IMR-90 (cell line): Measurements from ENCODE around the gene NCKAP5. TPM values are rescaled to one million over a fixed set of nuclear protein-coding genes. Genes with fewer than 3 reads are reported as not detected.

ENCODE experiments used
- ATAC-seq: fragments of 200-7000 bp; cut with Tn5 transposase; 2 replicates; pipeline ENCODE4 v1.9.1; 2020; ENCODE audit warnings: low read depth, mild to moderate bottlenecking, moderate library complexity
- BruUV-seq: library from RNA; stranded (reverse); fragments of 400-500 nt; replicated peaks from 2 replicates; lab custom pipeline; 2021; lab: Mats Ljungman, UMichigan
- CTCF ChIA-PET: fragments of 300-600 bp; formaldehyde crosslinking; extraction: SDS; loops from one replicate; lab custom pipeline; 2021; ENCODE audit warnings: antibody characterized with exemption; lab: Yijun Ruan, JAX
- POLR2A ChIA-PET: fragments of 300-600 bp; sonication (Branson Sonifier 250); formaldehyde crosslinking; loops from one replicate; lab custom pipeline; 2022; ENCODE audit warnings: antibody characterized with exemption; ENCODE audit not compliant: unreplicated experiment; lab: Charles Lee
- DNase-seq: peaks from one replicate; pipeline ENCODE4 v3.0.0; 2013
- H2AFZ ChIP-seq: replicated peaks from 2 replicates; pipeline ENCODE3; 2013; ENCODE audit warnings: low read length, mild to moderate bottlenecking; ENCODE audit not compliant: poor library complexity
- H2AK5ac ChIP-seq: 2 replicates; pipeline ENCODE4 v1.6.1; 2013; ENCODE audit warnings: low read depth, low read length, inconsistent platforms
- H2AK9ac ChIP-seq: replicated peaks from 2 replicates; pipeline ENCODE3; 2013; ENCODE audit warnings: mild to moderate bottlenecking, low read depth, low read length, moderate library complexity; ENCODE audit not compliant: poor library complexity
- H2BK120ac ChIP-seq: 2 replicates; pipeline ENCODE4 v1.6.1; 2013; ENCODE audit warnings: low read depth, low read length, inconsistent platforms
- H2BK15ac ChIP-seq: 3 replicates; pipeline ENCODE4 v1.6.1; 2013; ENCODE audit warnings: low read depth, low read length, inconsistent platforms
- H2BK20ac ChIP-seq: 2 replicates; pipeline ENCODE4 v1.6.1; 2013; ENCODE audit warnings: low read depth, mild to moderate bottlenecking, inconsistent platforms, low read length, moderate library complexity
- H2BK5ac ChIP-seq: 2 replicates; pipeline ENCODE4 v1.6.1; 2013; ENCODE audit warnings: mild to moderate bottlenecking, low read depth, low read length, inconsistent platforms; ENCODE audit not compliant: poor library complexity, severe bottlenecking
- H3K14ac ChIP-seq: replicated peaks from 2 replicates; pipeline ENCODE4 v1.6.1; 2013; ENCODE audit warnings: low read depth, low read length, inconsistent platforms
- H3K18ac ChIP-seq: 2 replicates; pipeline ENCODE4 v1.6.1; 2013; ENCODE audit warnings: low read depth, low read length, control low read depth
- H3K23ac ChIP-seq: 2 replicates; pipeline ENCODE4 v1.6.1; 2013; ENCODE audit warnings: low read depth, low read length, inconsistent platforms
- H3K27ac ChIP-seq: 2 replicates; pipeline ENCODE4 v1.5.1; 2013; ENCODE audit warnings: mild to moderate bottlenecking, control low read depth, low read length; ENCODE audit not compliant: insufficient read depth
- H3K27me3 ChIP-seq: 2 replicates; pipeline ENCODE4 v1.6.1; 2013; ENCODE audit warnings: low read length; ENCODE audit not compliant: control insufficient read depth, insufficient read depth
- H3K36me3 ChIP-seq: 2 replicates; pipeline ENCODE4 v1.6.1; 2013; ENCODE audit warnings: low read length, mixed read lengths; ENCODE audit not compliant: control insufficient read depth, insufficient read depth
- H3K4ac ChIP-seq: 2 replicates; pipeline ENCODE4 v1.6.1; 2013; ENCODE audit warnings: low read depth, low read length, inconsistent platforms
- H3K4me1 ChIP-seq: 2 replicates; pipeline ENCODE4 v1.6.1; 2013; ENCODE audit warnings: low read length, mixed read lengths; ENCODE audit not compliant: control insufficient read depth, insufficient read depth
- H3K4me2 ChIP-seq: 2 replicates; pipeline ENCODE4 v1.6.1; 2013; ENCODE audit warnings: low read depth, mild to moderate bottlenecking, control low read depth, low read length, moderate library complexity
- H3K4me3 ChIP-seq: 2 replicates; pipeline ENCODE4 v1.5.1; 2013; ENCODE audit warnings: low read depth, mild to moderate bottlenecking, control low read depth, low read length, moderate library complexity; ENCODE audit not compliant: insufficient read depth
- H3K56ac ChIP-seq: 2 replicates; pipeline ENCODE4 v1.6.1; 2013; ENCODE audit warnings: low read length, inconsistent platforms; ENCODE audit not compliant: insufficient read depth; ENCODE audit errors: extremely low read depth
- H3K79me1 ChIP-seq, 2 experiments: 2 replicates each; pipeline ENCODE4 v1.6.1; 2013; ENCODE audit warnings: low read length in 2 of 2, inconsistent platforms in 1 of 2, low read depth in 1 of 2
- H3K9ac ChIP-seq: 2 replicates; pipeline ENCODE4 v1.6.1; 2013; ENCODE audit warnings: low read depth, low read length, control low read depth
- H3K9me1 ChIP-seq: 2 replicates; pipeline ENCODE4 v1.6.1; 2013; ENCODE audit warnings: low read length, inconsistent platforms; ENCODE audit not compliant: insufficient read depth
- H3K9me3 ChIP-seq: 2 replicates; pipeline ENCODE4 v1.6.1; 2013; ENCODE audit warnings: low read length; ENCODE audit not compliant: control insufficient read depth, insufficient read depth
- H4K20me1 ChIP-seq: 2 replicates; pipeline ENCODE4 v1.6.1; 2013; ENCODE audit warnings: low read length, inconsistent platforms; ENCODE audit not compliant: insufficient read depth
- H4K5ac ChIP-seq: 2 replicates; pipeline ENCODE4 v1.6.1; 2013; ENCODE audit warnings: mild to moderate bottlenecking, low read depth, low read length, control low read depth
- H4K8ac ChIP-seq, 2 experiments: 2 replicates each; pipeline ENCODE4 v1.6.1; 2013; ENCODE audit warnings: low read depth in 2 of 2, low read length in 2 of 2, control low read depth in 1 of 2, inconsistent platforms in 1 of 2
- H4K91ac ChIP-seq: 2 replicates; pipeline ENCODE4 v1.6.1; 2013; ENCODE audit warnings: low read depth, low read length, inconsistent platforms; ENCODE audit not compliant: insufficient read depth
- CEBPB ChIP-seq: IDR thresholded peaks from 2 replicates; pipeline ENCODE4 v1.6.1; 2012; ENCODE audit warnings: low read depth, low read length, improper control_type of control experiment
- FOS ChIP-seq: fragments of 150-350 bp; IDR thresholded peaks from 2 replicates; pipeline ENCODE4 v1.6.1; 2016; ENCODE audit warnings: low read depth, low read length
- MAFK ChIP-seq: IDR thresholded peaks from 2 replicates; pipeline ENCODE4 v1.6.1; 2012; ENCODE audit warnings: low read depth, low read length, improper control_type of control experiment
- MAZ ChIP-seq: IDR thresholded peaks from 2 replicates; pipeline ENCODE4 v1.6.1; 2012; ENCODE audit warnings: low read depth, mild to moderate bottlenecking, low read length, improper control_type of control experiment, moderate library complexity, borderline replicate concordance
- NFE2L2 ChIP-seq: fragments of 150-350 bp; IDR thresholded peaks from 2 replicates; pipeline ENCODE4 v1.6.1; 2016; ENCODE audit warnings: low read depth, mild to moderate bottlenecking, low read length
- RAD21 ChIP-seq: IDR thresholded peaks from 2 replicates; pipeline ENCODE4 v1.6.1; 2012; ENCODE audit warnings: low read length, improper control_type of control experiment
- RCOR1 ChIP-seq: IDR thresholded peaks from 2 replicates; pipeline ENCODE4 v1.6.1; 2012; ENCODE audit warnings: mild to moderate bottlenecking, low read length, improper control_type of control experiment; ENCODE audit not compliant: insufficient replicate concordance
- RFX5 ChIP-seq: IDR thresholded peaks from 2 replicates; pipeline ENCODE4 v1.8.0; 2012; ENCODE audit warnings: low read depth, mild to moderate bottlenecking, low read length, moderate library complexity
- WGBS, 2 experiments: methylation state at CpG; one replicate each; pipeline versions ENCODE4 v1.1.5 to v1.1.7; 2013; ENCODE audit warnings: missing lambda C conversion rate in 2 of 2; ENCODE audit not compliant: insufficient read length in 1 of 2; ENCODE audit errors: extremely low coverage in 2 of 2; 5-methylcytosine and 5-hydroxymethylcytosine counted together
- dilution Hi-C: fragments of 300-500 bp; cut with HindIII; formaldehyde crosslinking; loops from one replicate; pipeline ENCODE4 v1.14.3; 2018; ENCODE audit warnings: low sequenced_read_pairs; ENCODE audit not compliant: unreplicated experiment
- in situ Hi-C: fragments of 300-500 bp; cut with MboI; formaldehyde crosslinking; loops from 3 replicates; pipeline ENCODE4 v1.14.3; 2019; ENCODE audit warnings: low sequenced_read_pairs, inconsistent platforms, mixed read lengths
- intact Hi-C: fragments of 100-400 bp; cut with micrococcal nuclease; formaldehyde crosslinking; loops from 2 replicates; pipeline ENCODE4 v1.10.0; 2022
- polyA plus RNA-seq, 3 experiments: library from polyadenylated mRNA; depleted of rRNA; stranded (reverse); fragments of >200 nt; gene quantifications; 2 replicates each; pipeline ENCODE4 v1.2.3, GENCODE V29; 2012; ENCODE audit warnings: low replicate concordance in 1 of 3
- total RNA-seq: library from RNA; depleted of rRNA; stranded (reverse); fragments of >200 nt; gene quantifications from 2 replicates; pipeline ENCODE4 v1.2.3, GENCODE V29; 2012
- TF ChIP-seq, protein P1 (sequence below): fragments of 150-350 bp; IDR thresholded peaks from 2 replicates; pipeline ENCODE4 v1.6.1; 2016; ENCODE audit warnings: low read depth, mild to moderate bottlenecking, low read length, moderate library complexity, borderline replicate concordance
- TF ChIP-seq, protein P2 (sequence below): conservative IDR thresholded peaks from 2 replicates; pipeline ENCODE4 v1.5.1; 2012; ENCODE audit warnings: mild to moderate bottlenecking, low read depth, low read length, improper control_type of control experiment

Gene NCKAP5
- total and polyA plus RNA-seq, 2 of the 4 experiments (the other 2 are of a cell fraction): 2.7 to 3.9 TPM

DNA sequence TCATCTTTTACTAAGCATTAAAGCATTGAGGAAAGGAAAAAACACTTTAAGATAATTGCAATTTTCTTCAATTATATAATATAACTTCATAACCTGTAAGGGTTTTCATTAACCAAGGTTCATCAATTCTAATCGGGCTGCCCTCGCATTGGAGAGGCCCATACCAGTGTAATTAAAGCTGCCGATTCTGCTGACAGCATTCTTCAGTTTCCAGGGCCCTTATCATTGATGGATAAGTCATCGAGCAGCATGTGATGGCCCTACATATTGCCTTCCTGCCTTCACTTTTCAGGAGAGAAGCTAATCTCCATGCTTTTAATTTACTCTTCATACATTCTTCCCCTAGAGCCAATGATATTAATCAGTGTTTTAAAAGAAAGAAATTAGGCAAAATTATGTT, 92.0 kb downstream of the NCKAP5 start:
- Histone ChIP-seq H2AK9ac (no peak overlapping the region), H4K20me1 (no peaks in the 10 kb centered on the region), H2BK5ac (no peak overlapping the region), H2BK15ac (no peak overlapping the region), H3K9me1 (peaks cover 7% of the 10 kb centered on the region; the same call in 1 of the 2 replicates), H3K4me2 (no peak overlapping the region), H3K4me3 (no peak overlapping the region), H3K4me1 (no peaks in the 10 kb centered on the region), H3K18ac (no peak overlapping the region), H2AK5ac (no peak overlapping the region), H3K36me3 (no peaks in the 10 kb centered on the region), H3K56ac (no peak overlapping the region), H4K91ac (no peak overlapping the region), H3K23ac (peak overlapping the region; percentile 33; the same call in 1 of the 2 replicates), H3K9me3 (no peaks in the 10 kb centered on the region), H3K9ac (no peak overlapping the region), H3K27ac (no peak overlapping the region), H4K5ac (no peak overlapping the region), H2BK120ac (no peak overlapping the region), H2BK20ac (no peak overlapping the region), H3K4ac (no peak overlapping the region), H3K27me3 (no peaks in the 10 kb centered on the region), H4K8ac (0 out of 4 replicates have a peak overlapping the region, but pooled peaks of 1 of the 2 experiments have one; percentile 28), H3K79me1 (0 out of 4 replicates have a peak, but pooled peaks cover 0 to 5% of the 10 kb centered on the region in 2 experiments), H3K14ac (no peak overlapping the region), H2AFZ (no peak overlapping the region)
- in situ Hi-C loops (no loop called here), intact Hi-C loops (no loop called here), dilution Hi-C loops (no loop called here)
- CTCF ChIA-PET: interaction anchor here (1.0 kb wide), 1 partner anchor 37 kb away, joined by 3 read pairs; no protein-coding TSS in a partner anchor
- no TSS peak for BruUV-seq
- no peak for DNase-seq
- WGBS, 2 experiments: 67% methylated on average over 3 of the region's 4 CpGs; no CpG with 5 or more reads in 1 of the 2 experiments
- POLR2A ChIA-PET: no interaction called here
- TF ChIP-seq, protein P1, sequence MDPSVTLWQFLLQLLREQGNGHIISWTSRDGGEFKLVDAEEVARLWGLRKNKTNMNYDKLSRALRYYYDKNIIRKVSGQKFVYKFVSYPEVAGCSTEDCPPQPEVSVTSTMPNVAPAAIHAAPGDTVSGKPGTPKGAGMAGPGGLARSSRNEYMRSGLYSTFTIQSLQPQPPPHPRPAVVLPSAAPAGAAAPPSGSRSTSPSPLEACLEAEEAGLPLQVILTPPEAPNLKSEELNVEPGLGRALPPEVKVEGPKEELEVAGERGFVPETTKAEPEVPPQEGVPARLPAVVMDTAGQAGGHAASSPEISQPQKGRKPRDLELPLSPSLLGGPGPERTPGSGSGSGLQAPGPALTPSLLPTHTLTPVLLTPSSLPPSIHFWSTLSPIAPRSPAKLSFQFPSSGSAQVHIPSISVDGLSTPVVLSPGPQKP: no peak
- TF ChIP-seq FOS (no peak), RFX5 (no peak), MAZ (no peak), RCOR1 (no peak), RAD21 (no peak), NFE2L2 (no peak), MAFK (no peak), CEBPB (no peak)
- TF ChIP-seq, protein P2, sequence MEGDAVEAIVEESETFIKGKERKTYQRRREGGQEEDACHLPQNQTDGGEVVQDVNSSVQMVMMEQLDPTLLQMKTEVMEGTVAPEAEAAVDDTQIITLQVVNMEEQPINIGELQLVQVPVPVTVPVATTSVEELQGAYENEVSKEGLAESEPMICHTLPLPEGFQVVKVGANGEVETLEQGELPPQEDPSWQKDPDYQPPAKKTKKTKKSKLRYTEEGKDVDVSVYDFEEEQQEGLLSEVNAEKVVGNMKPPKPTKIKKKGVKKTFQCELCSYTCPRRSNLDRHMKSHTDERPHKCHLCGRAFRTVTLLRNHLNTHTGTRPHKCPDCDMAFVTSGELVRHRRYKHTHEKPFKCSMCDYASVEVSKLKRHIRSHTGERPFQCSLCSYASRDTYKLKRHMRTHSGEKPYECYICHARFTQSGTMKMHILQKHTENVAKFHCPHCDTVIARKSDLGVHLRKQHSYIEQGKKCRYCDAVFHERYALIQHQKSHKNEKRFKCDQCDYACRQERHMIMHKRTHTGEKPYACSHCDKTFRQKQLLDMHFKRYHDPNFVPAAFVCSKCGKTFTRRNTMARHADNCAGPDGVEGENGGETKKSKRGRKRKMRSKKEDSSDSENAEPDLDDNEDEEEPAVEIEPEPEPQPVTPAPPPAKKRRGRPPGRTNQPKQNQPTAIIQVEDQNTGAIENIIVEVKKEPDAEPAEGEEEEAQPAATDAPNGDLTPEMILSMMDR: no peak
- ATAC-seq: no peak
